Spleen (tissue), 11 donors: Measurements from ENCODE around the gene FAM76B. TPM values are rescaled to one million over a fixed set of nuclear protein-coding genes. Genes with fewer than 3 reads are reported as not detected.

ENCODE experiments used
- DNase-seq: peaks from one replicate; pipeline ENCODE4 v3.0.0-alpha.2; 2020
- H3K27ac ChIP-seq, 8 donors: fragments of 200-600 bp; sonication (generic) in 7 of 8; 1 replicate in 4 of 8; 2 replicates in 4 of 8; pipeline versions ENCODE4 v1.5.0 to v1.8.0; 2016 to 2021; ENCODE audit warnings: inconsistent platforms in 4 of 8, mild to moderate bottlenecking in 4 of 8, moderate library complexity in 1 of 8
- H3K27me3 ChIP-seq, 7 donors: fragments of 200-600 bp; sonication (generic) in 6 of 7; replicated peaks in 1 of 7; 1 replicate in 4 of 7; 2 replicates in 3 of 7; pipeline versions ENCODE4 v1.5.0 to v1.8.0; 2016 to 2021; ENCODE audit warnings: inconsistent platforms in 3 of 7, mild to moderate bottlenecking in 1 of 7
- H3K36me3 ChIP-seq, 6 donors: fragments of 200-600 bp; sonication (generic) in 5 of 6; 1 replicate in 4 of 6; 2 replicates in 2 of 6; pipeline versions ENCODE4 v1.5.0 to v1.8.0; 2016 to 2021; ENCODE audit warnings: inconsistent platforms in 2 of 6
- H3K4me1 ChIP-seq, 6 donors: fragments of 200-600 bp; sonication (generic) in 5 of 6; 1 replicate in 3 of 6; 2 replicates in 3 of 6; pipeline versions ENCODE4 v1.5.0 to v1.8.0; 2016 to 2021; ENCODE audit warnings: inconsistent platforms in 3 of 6
- H3K4me3 ChIP-seq, 8 donors: fragments of 200-600 bp; sonication (generic) in 7 of 8; 1 replicate in 4 of 8; 2 replicates in 4 of 8; pipeline versions ENCODE4 v1.5.0 to v1.8.0; 2016 to 2021; ENCODE audit warnings: inconsistent platforms in 4 of 8, mild to moderate bottlenecking in 4 of 8, moderate library complexity in 2 of 8
- H3K9me3 ChIP-seq, 8 donors: fragments of 200-600 bp; sonication (generic) in 7 of 8; 1 replicate in 4 of 8; 2 replicates in 4 of 8; pipeline versions ENCODE4 v1.5.0 to v1.8.0; 2016 to 2021; ENCODE audit warnings: inconsistent platforms in 4 of 8
- POLR2A ChIP-seq, 3 donors: fragments of 450-650 bp; IDR thresholded peaks; one replicate each; pipeline ENCODE4 v1.5.1; 2017; ENCODE audit warnings: antibody characterized with exemption in 3 of 3, mild to moderate bottlenecking in 1 of 3
- POLR2AphosphoS5 ChIP-seq, 3 donors: sonication (generic); formaldehyde crosslinking; IDR thresholded peaks; one replicate each; pipeline ENCODE4 v1.5.1; 2017; ENCODE audit warnings: antibody characterized with exemption in 3 of 3
- WGBS, 5 donors: extraction: QIAGEN DNeasy Blood & Tissue Kit in 3 of 5; methylation state at CpG; one replicate each; pipeline versions ENCODE4 v1.1.5 to v1.1.7; 2013 to 2018; 5-methylcytosine and 5-hydroxymethylcytosine counted together
- intact Hi-C: fragments of 100-400 bp; cut with DNase I; formaldehyde crosslinking; loops from one replicate; pipeline ENCODE4 v1.15.0; 2023; ENCODE audit warnings: low total_unique reads
- polyA plus RNA-seq, 3 donors: library from polyadenylated mRNA; stranded (reverse); fragments of 200-250 nt; gene quantifications; one replicate each; pipeline ENCODE4 v1.2.1, GENCODE V29; 2013
- total RNA-seq, 7 donors: library from RNA; depleted of rRNA in 3 of 7; stranded (reverse); fragments of >200 nt in 3 of 7; fragmentation: NEBNext Ultra II Directional in 4 of 7; extraction: Animal tissue kit (Norgen Biotek cat#: 25700) in 4 of 7; gene quantifications; one replicate each; pipeline versions ENCODE4 v1.1.0 to v1.2.1, GENCODE V29; 2016 to 2021
- TF ChIP-seq, protein P1 (sequence below), 11 experiments: fragments of 200-600 bp in 7 of 11; fragments of 450-650 bp in 4 of 11; sonication (generic) in 4 of 11; IDR thresholded peaks in 8 of 11; conservative IDR thresholded peaks in 3 of 11; 1 replicate in 7 of 11; 2 replicates in 4 of 11; pipeline versions ENCODE4 v1.4.0 to v1.8.0; 2016 to 2021; ENCODE audit warnings: antibody characterized with exemption in 11 of 11, inconsistent platforms in 4 of 11, mild to moderate bottlenecking in 1 of 11
- donor health status: healthy with polysubstance abuse.
- donor health status: DM: no; HTN: no; CAD: no; lungs with moderate emphysema.
- donor health status: DM: no; HTN: no; CAD: no.
- donor health status: Bipolar disorder and iron deficiency.
- donor health status: healthy.
- donor health status: DM: no; HTN: no; CAD: no.
- donor health status: DM: yes; HTN: yes; CAD: no.

Gene FAM76B
- total and polyA plus RNA-seq, 10 donors: 15.9 to 47.4 (median 35.7) TPM

DNA sequence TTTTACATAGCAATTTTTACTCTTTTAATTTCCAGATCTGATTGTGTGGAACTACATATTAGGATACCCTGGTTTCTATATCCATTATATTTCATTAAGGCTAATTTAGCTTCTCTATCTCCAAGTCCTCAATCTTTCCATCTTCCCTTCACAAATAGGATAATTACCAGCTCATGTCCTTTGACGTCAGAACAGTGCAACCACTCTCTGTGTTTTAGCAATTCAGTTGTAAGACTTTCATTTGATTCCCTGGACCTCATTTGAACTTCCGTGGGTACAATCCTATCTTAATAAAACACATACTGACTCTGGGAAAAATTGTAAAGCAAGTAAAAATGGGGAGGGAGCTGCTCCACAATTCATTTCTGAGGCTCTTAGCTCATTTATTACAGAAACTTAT lies 52.8 kb downstream of the FAM76B start:
- Histone ChIP-seq H3K36me3 (no peaks in the 10 kb centered on the region), H3K27ac (no peak overlapping the region), H3K4me1 (peaks cover 0 to 13% (median 9%) of the 10 kb centered on the region in 6 donors), H3K4me3 (no peak overlapping the region), H3K27me3 (no peaks in the 10 kb centered on the region), H3K9me3 (no peaks in the 10 kb centered on the region)
- 61 to 77% (median 64%) methylated on average over 2 of the region's 2 CpGs for WGBS, 5 donors
- intact Hi-C loops: no loop called here
- DNase-seq: no peak
- no peak for TF ChIP-seq POLR2A (IDR thresholded peaks at IDR 0.05)
- TF ChIP-seq, protein P1, sequence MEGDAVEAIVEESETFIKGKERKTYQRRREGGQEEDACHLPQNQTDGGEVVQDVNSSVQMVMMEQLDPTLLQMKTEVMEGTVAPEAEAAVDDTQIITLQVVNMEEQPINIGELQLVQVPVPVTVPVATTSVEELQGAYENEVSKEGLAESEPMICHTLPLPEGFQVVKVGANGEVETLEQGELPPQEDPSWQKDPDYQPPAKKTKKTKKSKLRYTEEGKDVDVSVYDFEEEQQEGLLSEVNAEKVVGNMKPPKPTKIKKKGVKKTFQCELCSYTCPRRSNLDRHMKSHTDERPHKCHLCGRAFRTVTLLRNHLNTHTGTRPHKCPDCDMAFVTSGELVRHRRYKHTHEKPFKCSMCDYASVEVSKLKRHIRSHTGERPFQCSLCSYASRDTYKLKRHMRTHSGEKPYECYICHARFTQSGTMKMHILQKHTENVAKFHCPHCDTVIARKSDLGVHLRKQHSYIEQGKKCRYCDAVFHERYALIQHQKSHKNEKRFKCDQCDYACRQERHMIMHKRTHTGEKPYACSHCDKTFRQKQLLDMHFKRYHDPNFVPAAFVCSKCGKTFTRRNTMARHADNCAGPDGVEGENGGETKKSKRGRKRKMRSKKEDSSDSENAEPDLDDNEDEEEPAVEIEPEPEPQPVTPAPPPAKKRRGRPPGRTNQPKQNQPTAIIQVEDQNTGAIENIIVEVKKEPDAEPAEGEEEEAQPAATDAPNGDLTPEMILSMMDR (IDR thresholded peaks at IDR 0.05 in 8 of 11, conservative IDR thresholded peaks at IDR 0.05 in 3 of 11): no peak
- no peak for TF ChIP-seq POLR2AphosphoS5 (IDR thresholded peaks at IDR 0.05)

DNA sequence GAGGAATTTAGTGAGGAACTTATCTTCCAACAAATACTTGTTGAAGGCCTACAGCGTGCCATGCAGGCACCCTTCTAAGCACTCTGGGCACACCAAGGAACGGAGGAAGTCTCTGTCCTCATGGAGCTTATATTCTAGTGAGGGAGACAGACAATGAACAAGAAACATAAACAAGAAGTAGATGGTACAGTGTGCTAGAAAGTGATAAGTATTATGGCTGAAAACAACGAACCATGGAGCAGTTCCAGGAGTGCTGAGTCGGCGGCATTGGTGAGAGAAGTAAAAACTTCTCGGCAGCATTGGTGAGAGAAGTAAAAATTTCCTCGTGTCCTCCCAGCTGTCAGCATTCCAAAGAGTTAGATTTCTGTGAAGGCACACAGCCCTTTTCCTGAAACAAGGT lies 53.2 kb downstream of the FAM76B start:
- TF ChIP-seq POLR2A (IDR thresholded peaks at IDR 0.05) (no peak), POLR2AphosphoS5 (IDR thresholded peaks at IDR 0.05) (no peak)
- TF ChIP-seq, protein P1 (IDR thresholded peaks at IDR 0.05 in 8 of 11, conservative IDR thresholded peaks at IDR 0.05 in 3 of 11): no peak
- no peak for DNase-seq
- no peaks in the 10 kb centered on the region for H3K36me3 ChIP-seq
- peaks cover 0 to 13% (median 9%) of the 10 kb centered on the region in 6 donors for H3K4me1 ChIP-seq
- no peak overlapping the region for H3K27ac ChIP-seq
- no peaks in the 10 kb centered on the region for H3K9me3 ChIP-seq
- no peak overlapping the region for H3K4me3 ChIP-seq
- intact Hi-C loops: no loop called here
- H3K27me3 ChIP-seq: no peaks in the 10 kb centered on the region
- 46 to 63% (median 52%) methylated on average over 7 of the region's 7 CpGs for WGBS, 5 donors

DNA sequence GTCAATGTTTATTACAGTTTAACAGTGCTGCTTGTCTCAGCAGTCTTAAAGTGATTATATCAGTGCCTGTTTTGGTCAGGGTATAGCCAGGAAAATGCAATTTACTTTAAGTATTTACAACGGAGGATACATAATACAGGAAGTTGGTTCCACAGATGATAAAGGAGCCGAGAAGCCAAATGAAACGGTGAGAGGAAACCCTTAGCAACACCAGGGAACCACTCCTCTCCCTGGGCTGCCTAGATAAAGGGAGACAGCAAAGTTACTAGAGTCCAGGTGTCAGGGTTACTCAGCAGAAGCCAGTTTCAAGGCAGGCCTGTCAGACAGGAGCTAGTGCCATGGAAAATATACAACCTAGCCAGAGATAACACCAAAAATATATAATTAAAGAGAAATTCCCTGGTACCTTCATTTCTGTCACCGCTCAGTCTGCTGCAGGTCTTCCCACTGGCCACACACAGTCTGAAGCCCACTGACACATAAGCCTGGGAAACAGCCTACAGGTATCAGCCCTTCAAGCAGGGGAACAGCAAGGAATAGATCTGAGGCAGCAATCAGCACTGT lies 55.5 kb downstream of the FAM76B start:
- Histone ChIP-seq H3K27me3 (no peaks in the 10 kb centered on the region), H3K27ac (no peak overlapping the region), H3K4me1 (peaks cover 0 to 13% (median 9%) of the 10 kb centered on the region in 6 donors), H3K4me3 (no peak overlapping the region), H3K36me3 (no peaks in the 10 kb centered on the region), H3K9me3 (no peaks in the 10 kb centered on the region)
- DNase-seq: no peak
- TF ChIP-seq POLR2A (IDR thresholded peaks at IDR 0.05): no peak
- TF ChIP-seq, protein P1 (IDR thresholded peaks at IDR 0.05 in 8 of 11, conservative IDR thresholded peaks at IDR 0.05 in 3 of 11): no peak
- TF ChIP-seq POLR2AphosphoS5 (IDR thresholded peaks at IDR 0.05): no peak
- WGBS, 5 donors: 11 to 33% (median 16%) methylated on average over 4 of the region's 4 CpGs
- intact Hi-C loops: no loop called here

DNA sequence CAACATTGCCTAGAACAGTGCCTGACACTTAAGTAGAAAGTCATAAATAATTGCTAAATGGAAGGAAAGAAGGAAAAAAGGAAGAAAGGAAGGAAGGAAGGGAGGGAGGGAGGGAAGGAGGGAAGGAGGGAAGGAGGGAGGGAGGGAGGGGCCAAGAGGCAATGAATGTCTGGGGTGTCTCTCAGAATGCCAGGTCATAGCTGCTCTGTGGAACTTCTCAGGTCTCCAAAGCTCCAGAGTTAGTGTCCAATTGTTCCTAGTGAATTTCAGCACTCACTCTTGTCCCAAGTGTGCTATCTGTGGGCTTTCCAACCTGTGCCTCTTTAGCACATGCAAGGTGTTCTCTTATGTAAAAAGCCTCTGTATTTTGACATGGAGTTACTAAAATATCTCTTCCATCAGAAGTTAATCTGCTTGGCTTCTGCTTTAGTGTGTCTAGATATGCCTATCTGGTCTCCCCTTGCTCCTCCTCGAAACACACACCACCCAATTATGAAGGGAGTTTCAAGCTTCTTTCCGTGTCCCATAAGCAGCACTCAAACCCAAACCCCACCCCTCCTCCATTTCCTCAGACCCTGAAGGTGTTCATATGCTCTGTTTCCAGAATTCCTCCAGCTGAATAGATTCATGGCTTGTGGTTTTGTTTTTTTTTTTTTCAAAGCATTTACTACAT lies 56.5 kb downstream of the FAM76B start:
- WGBS, 5 donors: 49 to 66% (median 61%) methylated on average over 2 of the region's 2 CpGs
- Histone ChIP-seq H3K4me3 (no peak overlapping the region), H3K27me3 (no peaks in the 10 kb centered on the region), H3K4me1 (peaks cover 0 to 13% (median 9%) of the 10 kb centered on the region in 6 donors), H3K27ac (no peak overlapping the region), H3K36me3 (no peaks in the 10 kb centered on the region), H3K9me3 (no peaks in the 10 kb centered on the region)
- TF ChIP-seq POLR2AphosphoS5 (IDR thresholded peaks at IDR 0.05) (no peak), POLR2A (IDR thresholded peaks at IDR 0.05) (no peak)
- TF ChIP-seq, protein P1 (IDR thresholded peaks at IDR 0.05 in 8 of 11, conservative IDR thresholded peaks at IDR 0.05 in 3 of 11): no peak
- DNase-seq: no peak
- intact Hi-C loops: no loop called here
